Mesendoderm (in vitro differentiated cells): Measurements from ENCODE around the gene SLC25A48.

Experiments used
- DNase-seq: peaks from one replicate; pipeline ENCODE4 v3.0.0; 2013
- H2AK5ac ChIP-seq: 2 replicates; pipeline ENCODE4 v1.6.1; 2013; ENCODE audit warnings: low read length, inconsistent platforms
- H2BK120ac ChIP-seq: 2 replicates; pipeline ENCODE4 v1.6.1; 2013; ENCODE audit warnings: low read depth, mild to moderate bottlenecking, low read length, moderate library complexity, mixed read lengths
- H2BK15ac ChIP-seq: replicated peaks from 2 replicates; pipeline ENCODE4 v1.6.1; 2013; ENCODE audit warnings: low read depth, mild to moderate bottlenecking, moderate library complexity
- H2BK5ac ChIP-seq: 2 replicates; pipeline ENCODE4 v1.6.1; 2013; ENCODE audit warnings: low read length, inconsistent platforms
- H3K18ac ChIP-seq: 2 replicates; pipeline ENCODE4 v1.6.1; 2013; ENCODE audit warnings: mild to moderate bottlenecking, low read length, mixed read lengths
- H3K23ac ChIP-seq: one replicate; pipeline ENCODE4 v1.6.1; 2013; ENCODE audit warnings: low read length
- H3K27ac ChIP-seq: 2 replicates; pipeline ENCODE4 v1.5.1; 2013; ENCODE audit warnings: low read depth, mild to moderate bottlenecking, inconsistent platforms, low read length, moderate library complexity
- H3K27me3 ChIP-seq: 2 replicates; pipeline ENCODE4 v1.6.1; 2013; ENCODE audit warnings: low read length, control low read depth, mild to moderate bottlenecking, inconsistent platforms; ENCODE audit not compliant: insufficient read depth, poor library complexity
- H3K36me3 ChIP-seq: 2 replicates; pipeline ENCODE4 v1.6.1; 2013; ENCODE audit warnings: low read length, inconsistent platforms; ENCODE audit not compliant: control insufficient read depth, insufficient read depth
- H3K4ac ChIP-seq: one replicate; pipeline ENCODE4 v1.6.1; 2013; ENCODE audit warnings: low read depth, mild to moderate bottlenecking, low read length, moderate library complexity
- H3K4me1 ChIP-seq: 2 replicates; pipeline ENCODE4 v1.6.1; 2013; ENCODE audit warnings: low read depth, low read length, inconsistent platforms; ENCODE audit not compliant: control insufficient read depth
- H3K4me2 ChIP-seq: 2 replicates; pipeline ENCODE4 v1.6.1; 2013; ENCODE audit warnings: low read length
- H3K4me3 ChIP-seq: 2 replicates; pipeline ENCODE4 v1.5.1; 2013; ENCODE audit warnings: mild to moderate bottlenecking, low read length
- H3K56ac ChIP-seq: one replicate; pipeline ENCODE4 v1.6.1; 2013; ENCODE audit warnings: low read length
- H3K79me1 ChIP-seq: 2 replicates; pipeline ENCODE4 v1.6.1; 2013; ENCODE audit warnings: low read length, inconsistent platforms
- H3K79me2 ChIP-seq: 2 replicates; pipeline ENCODE4 v1.6.1; 2013; ENCODE audit warnings: mild to moderate bottlenecking, low read length; ENCODE audit not compliant: control insufficient read depth, insufficient read depth
- H3K9ac ChIP-seq: 2 replicates; pipeline ENCODE4 v1.6.1; 2013; ENCODE audit warnings: low read length, inconsistent platforms
- H4K5ac ChIP-seq: one replicate; pipeline ENCODE4 v1.6.1; 2013; ENCODE audit warnings: low read length
- H4K8ac ChIP-seq: one replicate; pipeline ENCODE4 v1.6.1; 2013; ENCODE audit warnings: low read depth, mild to moderate bottlenecking, control low read depth, low read length, moderate library complexity
- WGBS: extraction: QIAGEN DNeasy Blood & Tissue Kit; methylation state at CpG from one replicate; pipeline ENCODE4 v1.1.7; 2013; ENCODE audit warnings: low lambda C conversion rate, missing lambda C conversion rate; ENCODE audit not compliant: insufficient coverage; ENCODE audit errors: extremely low coverage; 5-methylcytosine and 5-hydroxymethylcytosine counted together

Gene SLC25A48

GRCh38 chr5:135827965-135828781 is 6.3 kb upstream of the SLC25A48 start:
- no peak for DNase-seq

GRCh38 chr5:135828782-135829127 is 5.7 kb upstream of the SLC25A48 start:
- H3K36me3 ChIP-seq: no peaks in the 10 kb centered on the region
- WGBS: no CpG with 5 or more reads among the region's 2 CpGs
- H3K23ac ChIP-seq: no peak overlapping the region
- no peak overlapping the region for H3K56ac ChIP-seq
- H4K8ac ChIP-seq: no peak overlapping the region
- H2BK5ac ChIP-seq: no peak overlapping the region
- no peak overlapping the region for H3K4me2 ChIP-seq
- no peak overlapping the region for H3K27ac ChIP-seq
- no peak overlapping the region for H3K18ac ChIP-seq
- no peaks in the 10 kb centered on the region for H3K4me1 ChIP-seq
- no peak overlapping the region for H2AK5ac ChIP-seq
- H3K27me3 ChIP-seq: no peaks in the 10 kb centered on the region
- no peak overlapping the region for H2BK15ac ChIP-seq
- no peak overlapping the region for H3K4ac ChIP-seq
- H3K9ac ChIP-seq: no peak overlapping the region
- no peak for DNase-seq
- H3K79me1 ChIP-seq: no peaks in the 10 kb centered on the region
- H2BK120ac ChIP-seq: no peak overlapping the region
- H4K5ac ChIP-seq: no peak overlapping the region
- no peak overlapping the region for H3K4me3 ChIP-seq
- H3K79me2 ChIP-seq: no peaks in the 10 kb centered on the region

More at GRCh38 chr5:135827965-135828781, 6.3 kb upstream of the SLC25A48 start:
- Histone ChIP-seq H3K79me2 (no peaks in the 10 kb centered on the region), H3K4me1 (no peaks in the 10 kb centered on the region), H2BK5ac (no peak overlapping the region), H3K23ac (no peak overlapping the region), H3K4ac (no peak overlapping the region), H2BK120ac (no peak overlapping the region), H3K27me3 (no peaks in the 10 kb centered on the region), H2BK15ac (no peak overlapping the region), H4K8ac (no peak overlapping the region), H3K56ac (peak overlapping the region; percentile 19), H2AK5ac (no peak overlapping the region), H3K9ac (no peak overlapping the region), H3K27ac (no peak overlapping the region), H3K36me3 (no peaks in the 10 kb centered on the region), H4K5ac (no peak overlapping the region), H3K4me2 (no peak overlapping the region), H3K18ac (no peak overlapping the region), H3K79me1 (no peaks in the 10 kb centered on the region), H3K4me3 (no peak overlapping the region)
- no CpG with 5 or more reads among the region's 10 CpGs for WGBS

- H4K5ac ChIP-seq: no peak overlapping the region
- H4K8ac ChIP-seq: no peak overlapping the region
- H3K23ac ChIP-seq: no peak overlapping the region
- no peak overlapping the region for H2BK5ac ChIP-seq
- no peak overlapping the region for H3K18ac ChIP-seq
- no peak overlapping the region for H2BK15ac ChIP-seq
- H3K56ac ChIP-seq: no peak overlapping the region
- no peaks in the 10 kb centered on the region for H3K4me1 ChIP-seq
- H3K9ac ChIP-seq: no peak overlapping the region
- H3K27me3 ChIP-seq: no peaks in the 10 kb centered on the region
- no peaks in the 10 kb centered on the region for H3K79me2 ChIP-seq
- no CpG with 5 or more reads among the region's 7 CpGs for WGBS
- H2BK120ac ChIP-seq: no peak overlapping the region
- H3K36me3 ChIP-seq: no peaks in the 10 kb centered on the region
- H3K79me1 ChIP-seq: no peaks in the 10 kb centered on the region
- H3K4me2 ChIP-seq: no peak overlapping the region
- no peak overlapping the region for H3K27ac ChIP-seq
- no peak for DNase-seq
- H3K4ac ChIP-seq: no peak overlapping the region
- H2AK5ac ChIP-seq: no peak overlapping the region
- H3K4me3 ChIP-seq: no peak overlapping the region
Measured at GRCh38 chr5:135829179-135829578, 5.3 kb upstream of the SLC25A48 start.

GRCh38 chr5:135829681-135830383 is 4.6 kb upstream of the SLC25A48 start:
- Histone ChIP-seq H3K56ac (peak overlapping the region; percentile 37), H4K5ac (no peak overlapping the region), H3K4me3 (no peak overlapping the region), H2BK120ac (no peak overlapping the region), H3K4me2 (no peak overlapping the region), H3K27ac (no peak overlapping the region), H3K36me3 (no peaks in the 10 kb centered on the region), H2BK15ac (no peak overlapping the region), H2BK5ac (no peak overlapping the region), H3K4me1 (no peaks in the 10 kb centered on the region), H3K23ac (no peak overlapping the region), H3K79me2 (no peaks in the 10 kb centered on the region), H4K8ac (no peak overlapping the region), H2AK5ac (no peak overlapping the region), H3K79me1 (no peaks in the 10 kb centered on the region), H3K4ac (no peak overlapping the region), H3K18ac (no peak overlapping the region), H3K9ac (no peak overlapping the region), H3K27me3 (no peaks in the 10 kb centered on the region)
- DNase-seq: peak; percentile 71
- WGBS: no CpG with 5 or more reads among the region's 19 CpGs

- Histone ChIP-seq H2BK120ac (no peak overlapping the region), H2AK5ac (no peak overlapping the region), H3K9ac (no peak overlapping the region), H3K79me2 (no peaks in the 10 kb centered on the region), H4K8ac (no peak overlapping the region), H3K4me1 (no peaks in the 10 kb centered on the region), H3K4ac (no peak overlapping the region), H3K23ac (no peak overlapping the region), H4K5ac (no peak overlapping the region), H3K18ac (no peak overlapping the region), H3K79me1 (no peaks in the 10 kb centered on the region), H3K4me2 (no peak overlapping the region), H3K4me3 (no peak overlapping the region), H3K56ac (no peak overlapping the region), H2BK15ac (no peak overlapping the region), H3K27ac (no peak overlapping the region), H3K36me3 (no peaks in the 10 kb centered on the region), H2BK5ac (no peak overlapping the region), H3K27me3 (no peaks in the 10 kb centered on the region)
- no peak for DNase-seq
- no CpG with 5 or more reads among the region's 3 CpGs for WGBS
Measured at GRCh38 chr5:135830384-135830700, 4.1 kb upstream of the SLC25A48 start.
